OCI-M2 (cell line): ENCODE measurements around the gene FCSK.

Experiments used
- DNase-seq: peaks from one replicate; lab custom pipeline; 2025; ENCODE audit not compliant: unreplicated experiment; lab: John Stamatoyannopoulos, UW

The FCSK gene

DNA sequence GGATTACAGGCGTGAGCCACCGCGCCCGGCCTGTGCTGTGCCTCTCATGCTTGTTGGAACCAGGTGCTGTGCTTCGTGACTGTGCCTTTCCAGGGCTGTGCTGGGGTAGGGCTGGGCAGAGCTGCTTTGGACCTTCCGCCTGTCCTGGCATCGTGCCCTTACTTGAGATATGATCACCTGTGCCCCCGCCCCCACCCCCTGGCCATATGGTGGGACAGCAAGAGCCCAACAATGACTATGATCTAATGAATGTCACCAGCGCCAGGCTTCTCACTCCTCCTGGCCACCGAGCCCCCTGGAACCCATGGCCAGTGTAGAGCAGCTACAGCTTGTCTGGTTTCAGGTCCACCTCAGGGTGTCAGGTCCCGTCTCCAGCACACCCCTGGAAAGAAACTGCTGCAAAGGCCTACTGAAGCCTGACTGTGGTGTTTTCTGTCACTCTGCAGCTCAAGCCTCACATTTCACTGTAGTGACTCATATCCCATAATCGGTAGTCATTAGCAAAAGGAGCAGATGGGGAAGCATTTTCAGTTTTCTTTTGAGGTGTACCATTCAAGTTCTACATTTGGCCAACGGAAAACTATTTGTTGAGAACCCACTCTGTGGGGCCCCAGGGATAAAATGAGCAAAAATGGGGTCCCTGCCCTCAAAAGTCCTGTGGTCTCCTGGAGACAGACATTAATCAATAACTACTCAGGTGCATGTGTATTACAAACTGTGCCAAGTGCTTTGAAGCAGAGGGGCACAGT, 22.1 kb downstream of the FCSK start:
- no peak for DNase-seq

- DNase-seq: no peak
Observed at GRCh38 chr16:70478169-70478568, 23.8 kb downstream of the FCSK start.

- no peak for DNase-seq
Observed at GRCh38 chr16:70478912-70479341, 24.5 kb downstream of the FCSK start.

GRCh38 chr16:70480127-70481105, 26.0 kb downstream of the FCSK start:
- no peak for DNase-seq

DNA sequence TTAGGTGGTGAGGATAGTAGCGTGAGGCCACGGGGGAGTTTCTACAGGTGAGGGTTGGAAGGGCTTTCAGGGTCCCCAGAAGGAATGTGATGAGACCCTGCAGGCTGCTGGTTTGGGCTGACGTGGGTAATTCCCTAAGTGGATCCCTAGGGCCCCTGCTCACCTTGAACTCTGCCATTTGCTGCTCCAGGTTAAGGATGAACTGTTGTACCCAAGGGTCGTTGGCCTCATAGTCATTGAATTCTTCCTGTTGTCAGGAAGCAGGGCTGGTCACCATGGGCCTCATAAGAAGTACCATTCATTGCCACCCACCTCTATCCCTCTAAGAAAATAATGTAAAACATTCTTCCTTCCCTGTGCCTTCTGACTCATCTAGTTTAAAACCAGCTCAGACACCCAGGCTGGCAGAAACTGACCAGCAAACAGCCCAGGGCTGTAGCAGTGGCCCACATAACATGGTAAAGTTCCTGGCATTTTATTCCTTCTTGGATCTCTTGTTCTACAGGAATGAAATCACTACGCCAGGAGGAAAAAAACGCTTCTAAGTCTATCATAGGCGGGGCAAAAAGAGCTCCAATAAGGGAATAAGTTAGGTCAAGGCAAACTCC, 27.6 kb downstream of the FCSK start:
- no peak for DNase-seq

- DNase-seq: no peak
Observed at GRCh38 chr16:70482624-70483023, 28.2 kb downstream of the FCSK start.

DNA sequence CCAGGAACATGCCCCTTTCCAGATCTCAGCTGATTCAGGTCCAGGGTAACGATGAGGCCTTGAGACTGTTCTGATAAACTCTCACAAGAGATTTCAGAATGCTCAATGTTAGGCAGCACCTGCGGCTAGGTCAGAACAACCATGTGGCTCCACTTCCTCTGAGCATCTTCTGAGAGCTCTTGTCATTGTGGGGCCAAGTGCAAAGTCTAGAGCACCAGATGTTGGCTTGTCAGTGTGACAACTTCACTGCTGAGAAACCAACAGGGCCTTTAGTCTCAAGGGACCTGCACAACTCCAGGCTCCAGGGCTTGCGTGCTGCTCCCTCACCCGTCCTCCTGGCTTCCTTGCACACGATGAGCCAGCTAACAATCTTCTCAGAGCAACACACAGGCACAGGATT, 29.0 kb downstream of the FCSK start:
- no peak for DNase-seq

DNA sequence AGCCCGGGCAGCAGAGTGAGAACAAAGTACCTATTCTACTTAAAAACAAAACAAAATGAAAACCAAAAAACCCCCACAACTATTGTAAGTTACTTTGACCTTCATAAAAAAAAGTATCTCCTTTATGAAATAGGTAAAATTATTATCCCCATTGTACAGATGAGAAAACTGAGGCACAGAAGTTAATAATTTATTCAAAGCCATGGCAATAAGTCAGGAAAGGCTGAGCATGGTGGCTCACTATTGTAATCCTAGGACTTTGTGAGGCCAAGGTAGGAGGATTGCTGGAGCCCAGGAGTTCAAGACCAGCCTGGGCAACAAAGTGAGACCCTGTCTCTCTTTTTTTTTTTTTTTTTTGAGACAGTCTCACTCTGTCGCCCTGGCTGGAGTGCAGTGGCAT, 30.5 kb downstream of the FCSK start:
- DNase-seq: no peak

- no peak for DNase-seq
Observed at GRCh38 chr16:70490261-70490660, 35.9 kb downstream of the FCSK start.

DNA sequence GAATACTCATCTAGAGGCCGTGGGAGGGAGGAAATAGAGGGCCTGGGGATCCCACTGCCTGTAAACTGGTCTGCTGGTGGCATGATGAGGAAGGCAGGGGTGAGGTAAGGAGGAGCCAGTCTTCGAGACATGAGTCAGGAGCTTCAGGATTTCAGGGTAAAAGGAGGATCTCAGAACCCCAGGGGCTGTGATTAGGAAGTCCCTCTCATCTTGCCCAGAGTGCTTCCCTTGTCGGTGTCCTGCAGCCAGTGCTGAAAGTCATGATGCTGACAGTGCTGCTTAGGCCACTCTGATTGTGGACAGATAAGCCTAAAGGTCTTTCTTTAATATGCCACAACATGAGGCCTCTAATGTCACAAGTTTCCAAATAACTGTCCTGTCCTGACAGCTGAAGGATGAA, 39.4 kb downstream of the FCSK start:
- DNase-seq: no peak

DNA sequence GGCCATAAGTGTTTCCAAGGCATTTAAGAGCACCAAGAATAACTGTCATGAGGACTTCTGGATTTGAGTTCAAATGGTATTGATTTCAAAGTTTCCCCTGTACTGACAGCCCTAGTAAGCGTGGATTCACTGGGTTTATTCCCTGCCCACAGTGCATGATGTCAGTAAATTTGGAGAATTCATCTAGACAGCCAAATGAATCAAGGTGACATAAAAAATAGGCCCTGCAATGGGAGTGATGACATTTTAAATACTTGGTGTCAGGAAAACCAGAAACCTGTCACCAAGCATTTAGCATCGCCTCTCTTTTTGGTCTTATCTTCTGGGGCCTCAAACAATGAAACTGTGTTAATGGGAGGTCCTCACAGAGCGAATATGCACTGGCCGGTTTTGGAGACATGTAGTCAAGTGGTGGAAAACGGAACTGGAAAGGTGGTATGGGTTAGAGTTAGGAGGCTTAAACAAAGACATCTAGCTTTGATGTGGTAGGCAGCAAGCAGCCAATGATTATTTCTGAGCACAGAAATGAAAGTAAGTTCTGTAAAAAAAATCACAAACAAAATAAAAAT, 39.9 kb downstream of the FCSK start:
- no peak for DNase-seq

- DNase-seq: no peak
Observed at GRCh38 chr16:70494777-70495176, 40.4 kb downstream of the FCSK start.

DNA sequence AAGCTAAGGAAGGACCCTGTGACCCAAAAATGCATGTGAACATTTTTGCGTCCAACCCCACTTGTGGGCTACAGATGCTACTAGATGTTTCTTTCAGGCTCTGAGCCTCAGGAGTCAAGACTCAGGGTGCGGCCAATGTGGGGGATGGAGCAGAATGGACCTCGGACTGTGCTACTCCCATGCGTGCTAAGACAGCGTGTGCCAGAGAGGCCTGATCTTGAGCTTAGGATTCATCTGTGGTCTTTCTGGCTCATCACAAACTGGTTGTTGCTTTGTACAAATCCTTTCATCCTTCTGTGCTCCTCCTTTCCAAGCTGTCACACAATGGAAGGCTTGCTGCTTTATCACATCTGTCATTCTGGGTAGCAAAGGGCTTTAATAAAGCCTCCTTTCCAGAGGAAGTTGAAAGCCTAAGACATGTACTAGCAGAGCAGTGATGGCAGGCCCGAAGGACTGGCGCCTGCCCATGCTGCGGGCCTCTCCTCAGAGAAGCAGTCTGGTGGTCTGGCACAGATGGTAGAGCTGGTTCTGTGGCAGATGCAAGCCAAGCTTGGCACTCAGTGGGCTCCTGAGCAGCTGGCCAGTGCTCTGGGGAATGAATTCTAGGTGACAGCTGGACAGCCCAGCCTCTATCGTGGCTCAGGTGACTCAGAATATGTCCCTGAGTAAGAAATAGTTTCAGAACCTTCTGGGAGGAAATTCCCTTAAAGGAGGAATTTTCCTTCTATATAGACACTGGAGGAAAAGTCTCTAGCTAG, 41.2 kb downstream of the FCSK start:
- DNase-seq: no peak

DNA sequence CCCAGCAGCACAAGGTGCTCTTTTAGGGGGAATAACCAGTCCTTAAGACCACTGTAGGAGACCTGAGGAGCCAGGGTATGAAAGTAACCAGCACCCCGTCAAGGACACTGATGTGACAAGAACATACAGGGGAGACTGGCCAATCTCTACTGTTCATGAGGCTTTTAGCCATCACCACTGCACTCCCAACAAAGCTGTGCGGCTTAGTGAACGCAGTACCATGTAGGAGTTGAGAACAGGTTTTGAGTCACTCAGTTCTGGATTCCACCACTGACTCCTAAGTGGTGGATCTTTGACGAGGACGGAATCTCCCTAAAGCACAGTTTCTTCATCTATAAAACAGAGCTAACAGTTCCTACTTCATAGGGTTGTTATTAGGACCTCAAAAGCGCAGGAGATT, 42.1 kb downstream of the FCSK start:
- DNase-seq: no peak

DNA sequence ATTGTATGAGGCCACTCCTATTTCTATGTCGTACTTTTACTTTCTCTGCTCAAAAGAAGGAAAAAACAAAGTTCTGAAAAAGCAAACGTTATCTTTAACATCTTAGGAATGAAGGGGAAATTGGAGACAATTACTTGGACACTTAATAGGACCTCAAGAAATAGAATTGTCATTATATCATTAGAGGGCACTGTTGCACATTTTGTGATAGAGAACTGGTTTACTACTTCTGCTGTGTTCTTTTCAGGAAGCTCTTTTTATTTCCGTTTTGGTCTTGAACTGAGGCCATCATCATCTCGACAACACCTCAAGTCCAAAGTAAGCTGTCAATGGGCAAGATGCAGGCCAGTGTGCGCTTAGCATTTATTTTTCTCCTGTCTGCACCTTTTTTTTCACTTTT, 54.4 kb downstream of the FCSK start:
- DNase-seq: no peak

DNA sequence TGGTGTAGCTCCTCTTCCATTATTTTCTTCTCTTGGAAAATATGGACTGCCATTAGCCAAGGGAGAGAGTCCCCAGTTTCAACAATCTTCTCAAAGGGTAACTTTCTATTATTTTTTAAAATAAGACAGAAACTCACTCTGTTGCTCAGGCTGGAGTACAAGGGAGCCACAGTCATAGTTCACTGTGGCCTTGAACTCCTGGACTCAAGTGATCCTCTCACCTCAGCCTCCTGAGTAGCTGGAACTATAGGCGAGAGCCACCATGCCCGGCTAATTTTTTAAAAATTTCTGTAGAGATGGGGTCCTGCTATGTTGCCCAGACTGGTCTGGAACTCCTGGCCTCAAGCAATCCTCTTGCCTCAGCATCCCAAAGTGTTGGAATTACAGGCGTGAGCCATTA, 55.8 kb downstream of the FCSK start:
- DNase-seq: no peak

GRCh38 chr16:70511833-70512232, 57.4 kb downstream of the FCSK start:
- DNase-seq: no peak

DNA sequence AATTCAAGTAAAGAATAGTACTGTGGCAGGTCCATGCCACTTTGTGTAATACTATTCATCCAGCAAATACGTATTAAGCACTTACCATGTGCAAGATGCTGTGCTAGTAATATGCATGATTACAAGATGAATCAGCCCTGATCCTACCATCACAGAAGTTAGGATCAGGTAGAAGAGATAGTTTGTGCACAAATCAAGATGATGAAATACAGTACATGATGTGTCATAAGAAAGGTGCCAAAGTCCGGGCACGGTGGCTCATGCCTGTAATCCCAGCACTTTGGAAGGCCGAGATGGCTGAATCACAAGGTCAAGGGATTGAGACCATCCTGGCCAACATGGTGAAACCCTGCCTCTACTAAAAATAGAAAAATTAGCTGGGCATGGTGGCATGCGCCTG, 58.1 kb downstream of the FCSK start:
- DNase-seq: no peak

DNA sequence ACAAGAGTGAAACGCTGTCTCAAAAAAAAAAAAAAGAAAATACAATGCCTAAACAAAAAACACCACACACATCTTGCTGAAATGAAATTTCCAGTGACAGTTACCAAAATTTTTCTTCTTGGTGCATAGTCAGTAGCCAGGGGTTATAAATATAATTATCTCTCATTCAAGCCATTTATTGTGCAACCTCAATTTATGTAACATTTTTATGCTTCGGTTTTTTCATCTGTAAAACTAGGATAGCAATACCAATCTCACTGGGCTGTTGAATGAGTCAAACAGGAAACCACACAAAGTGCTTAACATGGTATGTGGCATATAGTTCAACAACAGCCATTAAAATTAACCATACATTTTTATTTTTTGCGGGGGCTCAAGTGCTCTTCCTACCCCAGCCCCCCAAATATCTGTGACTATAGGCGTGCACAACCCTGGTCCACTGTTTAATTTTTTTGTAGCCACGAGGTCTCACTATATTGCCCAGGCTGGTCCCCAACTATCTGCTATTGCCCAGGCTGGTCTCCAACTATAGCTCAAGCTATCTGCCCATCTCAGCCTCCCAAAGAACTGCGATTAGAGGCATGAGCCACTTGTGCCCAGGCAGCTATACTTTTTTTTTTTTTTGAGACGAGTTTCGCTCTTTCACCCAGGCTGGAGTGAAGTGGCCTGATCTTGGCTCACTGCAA, 66.4 kb downstream of the FCSK start:
- DNase-seq: no peak
